Measurements from ENCODE around the gene LPCAT4. TPM values are rescaled to one million over a fixed set of nuclear protein-coding genes. Genes with fewer than 3 reads are reported as not detected.

Gene LPCAT4
- total RNA-seq, 1 donor from 2014 or later = 80.6 TPM

GRCh38 chr15:34314491-34315490 is 52.2 kb downstream of the LPCAT4 start:
- intact Hi-C loops (cut with micrococcal nuclease) = no loop called here
- Histone ChIP-seq H3K36me3 (peaks cover 9% of the 10 kb centered on the region), H3K27me3 (ENCODE audit: low read depth) (no peaks in the 10 kb centered on the region), H3K9me3 (replicated peaks) (no peaks in the 10 kb centered on the region), H3K27ac (replicated peaks) (no peak overlapping the region), H3K4me3 (no peak overlapping the region), H3K4me1 (peaks cover 38% of the 10 kb centered on the region)
- no peak for DNase-seq
- TF ChIP-seq CTCF (IDR thresholded peaks at IDR 0.05; ENCODE audit: borderline replicate concordance) = no peak

DNA sequence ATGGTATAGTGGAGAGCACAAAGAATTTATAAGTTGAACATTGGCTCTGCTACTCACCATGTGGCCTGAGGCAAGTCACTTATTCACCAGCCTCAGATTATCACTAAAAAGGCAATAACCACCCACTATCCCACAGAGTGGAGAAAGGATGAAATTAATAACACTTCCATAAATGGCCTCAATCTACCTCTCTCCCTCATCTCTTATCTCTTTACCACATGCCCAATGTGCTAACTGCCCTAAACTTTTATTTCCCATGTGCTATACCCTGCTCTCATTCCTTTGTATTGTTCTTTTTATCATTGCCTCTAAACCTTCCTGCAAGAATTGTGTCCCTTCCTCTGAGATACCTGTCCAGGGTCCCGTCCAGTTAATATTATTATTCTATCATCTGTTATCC is 55.4 kb downstream of the LPCAT4 start:
- Histone ChIP-seq H3K27me3 (ENCODE audit: low read depth) (no peaks in the 10 kb centered on the region), H3K4me3 (no peak overlapping the region), H3K4me1 (peaks cover 10% of the 10 kb centered on the region), H3K36me3 (peaks cover 12% of the 10 kb centered on the region), H3K9me3 (replicated peaks) (no peaks in the 10 kb centered on the region), H3K27ac (replicated peaks) (no peak overlapping the region)
- intact Hi-C loops (cut with micrococcal nuclease) = no loop called here
- no peak for DNase-seq
- no peak for TF ChIP-seq CTCF (IDR thresholded peaks at IDR 0.05; ENCODE audit: borderline replicate concordance)

Small RNA genes lying within 50 kb of the gene (microRNA-seq; reads per million reads assigned to microRNA genes)
- gene MIR1233-1 = not detected

Other genes starting within 250 kb of the LPCAT4 start
- 14.9 TPM for gene KATNBL1, start 157.1 kb downstream of the LPCAT4 start, total RNA-seq
- 86.6 TPM for gene EMC4, start 142.2 kb downstream of the LPCAT4 start, total RNA-seq
- gene SLC12A6, start 29.4 kb downstream of the LPCAT4 start, total RNA-seq = 25.7 TPM
- gene NOP10, start 24.1 kb downstream of the LPCAT4 start, total RNA-seq = 140 TPM
- gene NUTM1, start 23.9 kb downstream of the LPCAT4 start, total RNA-seq = not detected
- 18.8 TPM for gene GOLGA8A, start 70.6 kb upstream of the LPCAT4 start, total RNA-seq
- 11.8 TPM for gene GOLGA8B, start 216.5 kb upstream of the LPCAT4 start, total RNA-seq